Amniotic epithelial cell (primary cell): Measurements from ENCODE around the gene GATAD2B.
"Not testable (repeated sequence)": the region's sequence is repeated elsewhere in the genome, so short reads cannot be mapped to it uniquely, and the experiment has no call there.

Source experiments
- DNase-seq: peaks from one replicate; pipeline ENCODE4 v3.0.0-alpha.2; 2010; ENCODE audit warnings: low read depth

Gene GATAD2B

GRCh38 chr1:153888533-153888932 lies 34.2 kb downstream of the GATAD2B start:
- peak; percentile 34 for DNase-seq

- no peak for DNase-seq
These were observed 36.6 kb downstream of the GATAD2B start for GRCh38 chr1:153886127-153886526.

GRCh38 chr1:153883223-153883622 lies 39.5 kb downstream of the GATAD2B start:
- no peak for DNase-seq

- DNase-seq: no peak
These were observed 40.4 kb downstream of the GATAD2B start for GRCh38 chr1:153882296-153882912.

GRCh38 chr1:153881751-153882150 lies 41.0 kb downstream of the GATAD2B start:
- DNase-seq: no peak

GRCh38 chr1:153880962-153881361 lies 41.8 kb downstream of the GATAD2B start:
- peak; percentile 91 for DNase-seq

GRCh38 chr1:153880024-153880423 lies 42.7 kb downstream of the GATAD2B start:
- DNase-seq: no peak

- DNase-seq: no peak
These were observed 45.7 kb downstream of the GATAD2B start for GRCh38 chr1:153877112-153877511.

GRCh38 chr1:153872934-153873333 lies 49.8 kb downstream of the GATAD2B start:
- DNase-seq: no peak

GRCh38 chr1:153872331-153872730 lies 50.4 kb downstream of the GATAD2B start:
- DNase-seq: no peak

- no peak for DNase-seq
These were observed 53.3 kb downstream of the GATAD2B start for GRCh38 chr1:153869486-153869885.

GRCh38 chr1:153866045-153866850 lies 56.5 kb downstream of the GATAD2B start:
- DNase-seq: peak; percentile 68

GRCh38 chr1:153860285-153860684 lies 62.5 kb downstream of the GATAD2B start:
- DNase-seq: no peak

- no peak for DNase-seq
These were observed 65.3 kb downstream of the GATAD2B start for GRCh38 chr1:153857505-153857904.

- DNase-seq: no peak
These were observed 66.0 kb downstream of the GATAD2B start for GRCh38 chr1:153856763-153857162.

- DNase-seq: peak; percentile 18
These were observed 70.6 kb downstream of the GATAD2B start for GRCh38 chr1:153852170-153852569.

GRCh38 chr1:153849487-153850185 lies 73.1 kb downstream of the GATAD2B start:
- no peak for DNase-seq

GRCh38 chr1:153848805-153849204 lies 74.0 kb downstream of the GATAD2B start:
- DNase-seq: no peak

GRCh38 chr1:153845158-153845557 lies 77.6 kb downstream of the GATAD2B start:
- DNase-seq: no peak

- DNase-seq: not testable (repeated sequence)
These were observed 78.4 kb downstream of the GATAD2B start for GRCh38 chr1:153844349-153844748.

GRCh38 chr1:153842006-153842471 lies 80.7 kb downstream of the GATAD2B start:
- peak; percentile 16 for DNase-seq

GRCh38 chr1:153841463-153841994 lies 81.2 kb downstream of the GATAD2B start:
- peak; percentile 32 for DNase-seq

GRCh38 chr1:153840774-153841173 lies 82.0 kb downstream of the GATAD2B start:
- DNase-seq: not testable (repeated sequence)
